WTC11 (cell line): ENCODE results near the gene PMEPA1. TPM values are rescaled to one million over a fixed set of nuclear protein-coding genes. Genes with fewer than 3 reads are reported as not detected.

Experiments
- ATAC-seq: fragments of 200-7000 bp; cut with Tn5 transposase; 2 replicates; pipeline ENCODE4 v1.10.0; 2021; ENCODE audit warnings: mild to moderate bottlenecking, moderate library complexity
- CTCF ChIA-PET: fragments of 300-600 bp; sonication (Branson Sonifier 250); formaldehyde crosslinking; loops from one replicate; lab custom pipeline; 2021; ENCODE audit warnings: antibody characterized with exemption; lab: Charles Lee
- POLR2A ChIA-PET: fragments of 350-600 bp; sonication (Branson Sonifier 250); formaldehyde crosslinking; loops from one replicate; lab custom pipeline; 2021; ENCODE audit warnings: antibody characterized with exemption; lab: Charles Lee
- DNase-seq: peaks from one replicate; pipeline ENCODE4 v3.0.0; 2021; ENCODE audit warnings: low spot score
- H3K27ac Mint-ChIP-seq: 2 replicates; pipeline ENCODE4 v1.8.0; 2021; ENCODE audit warnings: mixed read lengths
- H3K27me3 Mint-ChIP-seq: 2 replicates; pipeline ENCODE4 v1.8.0; 2021; ENCODE audit warnings: low read depth, mild to moderate bottlenecking, moderate library complexity, mixed read lengths
- H3K36me3 Mint-ChIP-seq: 2 replicates; pipeline ENCODE4 v1.8.0; 2021; ENCODE audit warnings: mixed read lengths
- H3K4me1 Mint-ChIP-seq: 2 replicates; pipeline ENCODE4 v1.8.0; 2022; ENCODE audit warnings: mixed read lengths
- H3K4me3 Mint-ChIP-seq: 2 replicates; pipeline ENCODE4 v1.8.0; 2021; ENCODE audit warnings: mild to moderate bottlenecking, moderate library complexity, mixed read lengths
- H3K9me3 Mint-ChIP-seq: 2 replicates; pipeline ENCODE4 v1.8.0; 2021; ENCODE audit warnings: mixed read lengths
- ESRRA ChIP-seq: sonication (generic); formaldehyde crosslinking; IDR thresholded peaks from 2 replicates; pipeline ENCODE4 v1.8.1; 2022; ENCODE audit warnings: mild to moderate bottlenecking, missing genetic modification reagents, borderline replicate concordance
- FOXK1 ChIP-seq: sonication (generic); formaldehyde crosslinking; IDR thresholded peaks from 2 replicates; pipeline ENCODE4 v1.8.0; 2022; ENCODE audit warnings: mild to moderate bottlenecking, moderate library complexity, missing genetic modification reagents
- GABPB1 ChIP-seq: sonication (generic); formaldehyde crosslinking; IDR thresholded peaks from 2 replicates; pipeline ENCODE4 v1.8.1; 2023; ENCODE audit warnings: mild to moderate bottlenecking, missing genetic modification reagents
- JAZF1 ChIP-seq: fragments of 250-450 bp; sonication (Bioruptor Pico); IDR thresholded peaks from 2 replicates; pipeline ENCODE4 v1.9.0; 2021; ENCODE audit warnings: moderate library complexity, mild to moderate bottlenecking, inconsistent platforms
- MYBL2 ChIP-seq: sonication (generic); formaldehyde crosslinking; IDR thresholded peaks from 2 replicates; pipeline ENCODE4 v1.8.1; 2023; ENCODE audit warnings: mild to moderate bottlenecking, moderate library complexity, missing genetic modification reagents
- NR2C2 ChIP-seq: sonication (generic); formaldehyde crosslinking; IDR thresholded peaks from 2 replicates; pipeline ENCODE4 v1.8.0; 2022; ENCODE audit warnings: mild to moderate bottlenecking, missing genetic modification reagents
- TEAD1 ChIP-seq: sonication (generic); formaldehyde crosslinking; IDR thresholded peaks from 2 replicates; pipeline ENCODE4 v1.8.0; 2022; ENCODE audit warnings: mild to moderate bottlenecking, missing genetic modification reagents
- ZBTB21 ChIP-seq: sonication (generic); formaldehyde crosslinking; IDR thresholded peaks from 2 replicates; pipeline ENCODE4 v1.8.1; 2023; ENCODE audit warnings: mild to moderate bottlenecking, missing genetic modification reagents, borderline replicate concordance
- total RNA-seq: library from RNA; stranded (reverse); gene quantifications from 3 replicates; pipeline ENCODE4 v1.2.3, GENCODE V29; 2021
- TF ChIP-seq, protein P1 (sequence below): sonication (generic); formaldehyde crosslinking; IDR thresholded peaks from 2 replicates; pipeline ENCODE4 v1.8.0; 2022; ENCODE audit warnings: missing genetic modification reagents
- TF ChIP-seq, protein P2 (sequence below): sonication (generic); formaldehyde crosslinking; IDR thresholded peaks from 2 replicates; pipeline ENCODE4 v1.8.1; 2022; ENCODE audit warnings: missing genetic modification reagents, borderline replicate concordance
- TF ChIP-seq, protein P3 (sequence below): sonication (generic); formaldehyde crosslinking; IDR thresholded peaks from 2 replicates; pipeline ENCODE4 v1.8.0; 2022; ENCODE audit warnings: mild to moderate bottlenecking, missing genetic modification reagents
- TF ChIP-seq, protein P4 (sequence below): fragments of 250-450 bp; sonication (Bioruptor Pico); conservative IDR thresholded peaks from 2 replicates; pipeline ENCODE4 v1.9.0; 2021; ENCODE audit warnings: mild to moderate bottlenecking
- TF ChIP-seq, protein P5 (sequence below): sonication (generic); formaldehyde crosslinking; IDR thresholded peaks from 2 replicates; pipeline ENCODE4 v1.8.1; 2022; ENCODE audit warnings: low read depth, mild to moderate bottlenecking, moderate library complexity, missing genetic modification reagents, borderline replicate concordance
- TF ChIP-seq, protein P6 (sequence below): sonication (generic); formaldehyde crosslinking; IDR thresholded peaks from 2 replicates; pipeline ENCODE4 v1.8.1; 2023; ENCODE audit warnings: mild to moderate bottlenecking, missing genetic modification reagents, moderate library complexity
- TF ChIP-seq, protein P7 (sequence below): sonication (generic); formaldehyde crosslinking; IDR thresholded peaks from 2 replicates; pipeline ENCODE4 v1.8.0; 2023; ENCODE audit warnings: missing genetic modification reagents, mild to moderate bottlenecking, borderline replicate concordance
- TF ChIP-seq, protein P8 (sequence below): fragments of 200-600 bp; IDR thresholded peaks from 2 replicates; pipeline ENCODE4 v1.8.0; 2022; ENCODE audit warnings: antibody characterized with exemption

Gene PMEPA1
- total RNA-seq, 1 experiment from 2014 or later: 40.6 TPM

DNA sequence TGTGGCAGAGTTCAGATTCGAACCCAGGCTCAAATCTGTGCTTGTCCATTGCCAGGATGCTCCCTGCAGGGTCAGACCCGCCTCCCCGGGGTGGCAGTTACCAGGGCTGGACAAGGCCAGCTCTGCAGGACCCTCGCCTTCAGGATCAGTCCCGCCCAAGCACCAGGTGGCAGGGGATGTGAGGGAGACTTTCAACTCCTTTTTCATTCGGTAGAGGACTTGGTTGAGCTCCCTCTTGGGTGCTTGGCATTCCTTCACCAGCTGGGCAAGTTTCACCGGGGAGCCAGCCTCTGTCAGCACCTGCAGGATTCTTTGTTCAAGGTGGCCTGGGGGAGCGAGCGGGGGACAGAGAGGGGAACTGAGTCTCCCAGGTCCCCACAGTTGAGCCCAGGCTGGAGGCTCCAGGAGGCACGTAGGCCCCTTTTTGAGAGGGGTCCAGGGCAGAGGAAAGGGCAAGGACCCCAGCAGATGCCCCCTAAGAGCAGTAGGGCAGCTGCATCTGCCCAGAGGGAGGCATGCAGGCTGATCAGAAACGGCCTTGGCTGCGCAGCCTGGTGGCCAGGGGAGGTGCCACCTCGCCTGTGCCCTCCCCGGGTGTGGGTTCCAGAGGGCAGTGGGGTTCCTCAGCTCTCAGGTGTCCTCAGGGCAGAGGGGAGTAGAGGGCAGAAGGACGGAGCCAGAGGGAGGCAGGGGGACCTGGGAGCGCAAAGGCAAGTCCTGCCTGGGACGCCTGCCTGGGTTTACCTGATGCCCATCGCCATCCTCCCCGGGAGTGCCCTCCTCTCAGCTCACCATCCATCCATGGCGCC is 93.5 kb downstream of the PMEPA1 start:
- H3K9me3 Mint-ChIP-seq: no peaks in the 10 kb centered on the region
- H3K4me1 Mint-ChIP-seq: no peaks in the 10 kb centered on the region
- no peak for DNase-seq
- H3K27ac Mint-ChIP-seq: no peak overlapping the region
- CTCF ChIA-PET: interaction anchor here (1.1 to 1.2 kb wide), 2 partner anchors 118 to 470 kb away, joined by 3 to 5 read pairs; no protein-coding TSS in a partner anchor
- H3K36me3 Mint-ChIP-seq: no peaks in the 10 kb centered on the region
- TF ChIP-seq, protein P1, sequence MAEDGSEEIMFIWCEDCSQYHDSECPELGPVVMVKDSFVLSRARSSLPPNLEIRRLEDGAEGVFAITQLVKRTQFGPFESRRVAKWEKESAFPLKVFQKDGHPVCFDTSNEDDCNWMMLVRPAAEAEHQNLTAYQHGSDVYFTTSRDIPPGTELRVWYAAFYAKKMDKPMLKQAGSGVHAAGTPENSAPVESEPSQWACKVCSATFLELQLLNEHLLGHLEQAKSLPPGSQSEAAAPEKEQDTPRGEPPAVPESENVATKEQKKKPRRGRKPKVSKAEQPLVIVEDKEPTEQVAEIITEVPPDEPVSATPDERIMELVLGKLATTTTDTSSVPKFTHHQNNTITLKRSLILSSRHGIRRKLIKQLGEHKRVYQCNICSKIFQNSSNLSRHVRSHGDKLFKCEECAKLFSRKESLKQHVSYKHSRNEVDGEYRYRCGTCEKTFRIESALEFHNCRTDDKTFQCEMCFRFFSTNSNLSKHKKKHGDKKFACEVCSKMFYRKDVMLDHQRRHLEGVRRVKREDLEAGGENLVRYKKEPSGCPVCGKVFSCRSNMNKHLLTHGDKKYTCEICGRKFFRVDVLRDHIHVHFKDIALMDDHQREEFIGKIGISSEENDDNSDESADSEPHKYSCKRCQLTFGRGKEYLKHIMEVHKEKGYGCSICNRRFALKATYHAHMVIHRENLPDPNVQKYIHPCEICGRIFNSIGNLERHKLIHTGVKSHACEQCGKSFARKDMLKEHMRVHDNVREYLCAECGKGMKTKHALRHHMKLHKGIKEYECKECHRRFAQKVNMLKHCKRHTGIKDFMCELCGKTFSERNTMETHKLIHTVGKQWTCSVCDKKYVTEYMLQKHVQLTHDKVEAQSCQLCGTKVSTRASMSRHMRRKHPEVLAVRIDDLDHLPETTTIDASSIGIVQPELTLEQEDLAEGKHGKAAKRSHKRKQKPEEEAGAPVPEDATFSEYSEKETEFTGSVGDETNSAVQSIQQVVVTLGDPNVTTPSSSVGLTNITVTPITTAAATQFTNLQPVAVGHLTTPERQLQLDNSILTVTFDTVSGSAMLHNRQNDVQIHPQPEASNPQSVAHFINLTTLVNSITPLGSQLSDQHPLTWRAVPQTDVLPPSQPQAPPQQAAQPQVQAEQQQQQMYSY (CRISPR knock-in tag): no peak
- TF ChIP-seq, protein P2, sequence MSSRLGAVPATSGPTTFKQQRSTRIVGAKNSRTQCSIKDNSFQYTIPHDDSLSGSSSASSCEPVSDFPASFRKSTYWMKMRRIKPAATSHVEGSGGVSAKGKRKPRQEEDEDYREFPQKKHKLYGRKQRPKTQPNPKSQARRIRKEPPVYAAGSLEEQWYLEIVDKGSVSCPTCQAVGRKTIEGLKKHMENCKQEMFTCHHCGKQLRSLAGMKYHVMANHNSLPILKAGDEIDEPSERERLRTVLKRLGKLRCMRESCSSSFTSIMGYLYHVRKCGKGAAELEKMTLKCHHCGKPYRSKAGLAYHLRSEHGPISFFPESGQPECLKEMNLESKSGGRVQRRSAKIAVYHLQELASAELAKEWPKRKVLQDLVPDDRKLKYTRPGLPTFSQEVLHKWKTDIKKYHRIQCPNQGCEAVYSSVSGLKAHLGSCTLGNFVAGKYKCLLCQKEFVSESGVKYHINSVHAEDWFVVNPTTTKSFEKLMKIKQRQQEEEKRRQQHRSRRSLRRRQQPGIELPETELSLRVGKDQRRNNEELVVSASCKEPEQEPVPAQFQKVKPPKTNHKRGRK (CRISPR knock-in tag): no peak
- TF ChIP-seq ZBTB21: no peak
- TF ChIP-seq NR2C2 (CRISPR knock-in tag): no peak
- TF ChIP-seq, protein P3, sequence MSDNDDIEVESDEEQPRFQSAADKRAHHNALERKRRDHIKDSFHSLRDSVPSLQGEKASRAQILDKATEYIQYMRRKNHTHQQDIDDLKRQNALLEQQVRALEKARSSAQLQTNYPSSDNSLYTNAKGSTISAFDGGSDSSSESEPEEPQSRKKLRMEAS (CRISPR knock-in tag): no peak
- TF ChIP-seq MYBL2 (CRISPR knock-in tag): no peak
- TF ChIP-seq FOXK1 (CRISPR knock-in tag): no peak
- no peak for TF ChIP-seq TEAD1 (CRISPR knock-in tag)
- TF ChIP-seq, protein P4, sequence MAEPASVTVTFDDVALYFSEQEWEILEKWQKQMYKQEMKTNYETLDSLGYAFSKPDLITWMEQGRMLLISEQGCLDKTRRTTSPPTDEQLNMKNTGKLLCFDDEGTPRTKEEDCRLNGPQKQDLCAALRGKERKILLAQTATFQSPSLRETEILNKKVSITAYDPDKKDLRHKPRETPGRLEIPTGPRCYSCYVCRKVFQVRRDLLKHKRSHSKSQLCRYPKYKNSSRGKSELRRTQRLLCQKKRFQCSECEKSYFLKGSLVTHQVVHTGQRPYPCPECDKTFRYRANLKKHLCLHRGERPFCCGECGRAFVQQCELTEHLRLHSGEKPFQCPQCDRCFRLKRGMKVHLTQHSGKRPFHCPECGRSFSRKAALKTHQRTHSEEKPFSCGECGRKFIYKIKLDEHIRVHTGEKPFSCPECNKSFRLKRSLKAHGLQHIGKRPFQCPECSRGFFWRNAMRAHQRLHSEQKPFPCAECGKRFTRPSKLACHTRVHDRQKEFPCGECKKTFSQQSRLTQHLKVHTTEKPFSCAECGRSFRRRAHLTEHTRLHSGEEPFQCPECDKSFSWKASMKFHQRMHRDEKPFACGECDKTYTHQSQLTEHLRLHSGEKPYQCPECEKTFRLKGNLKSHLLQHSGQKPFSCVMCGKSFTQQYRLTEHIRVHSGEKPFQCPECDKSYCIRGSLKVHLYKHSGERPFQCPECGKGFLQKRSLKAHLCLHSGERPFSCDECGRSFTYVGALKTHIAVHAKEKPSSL (CRISPR knock-in tag): no peak
- TF ChIP-seq, protein P5, sequence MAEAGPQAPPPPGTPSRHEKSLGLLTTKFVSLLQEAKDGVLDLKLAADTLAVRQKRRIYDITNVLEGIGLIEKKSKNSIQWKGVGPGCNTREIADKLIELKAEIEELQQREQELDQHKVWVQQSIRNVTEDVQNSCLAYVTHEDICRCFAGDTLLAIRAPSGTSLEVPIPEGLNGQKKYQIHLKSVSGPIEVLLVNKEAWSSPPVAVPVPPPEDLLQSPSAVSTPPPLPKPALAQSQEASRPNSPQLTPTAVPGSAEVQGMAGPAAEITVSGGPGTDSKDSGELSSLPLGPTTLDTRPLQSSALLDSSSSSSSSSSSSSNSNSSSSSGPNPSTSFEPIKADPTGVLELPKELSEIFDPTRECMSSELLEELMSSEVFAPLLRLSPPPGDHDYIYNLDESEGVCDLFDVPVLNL (CRISPR knock-in tag): no peak
- TF ChIP-seq, protein P6, sequence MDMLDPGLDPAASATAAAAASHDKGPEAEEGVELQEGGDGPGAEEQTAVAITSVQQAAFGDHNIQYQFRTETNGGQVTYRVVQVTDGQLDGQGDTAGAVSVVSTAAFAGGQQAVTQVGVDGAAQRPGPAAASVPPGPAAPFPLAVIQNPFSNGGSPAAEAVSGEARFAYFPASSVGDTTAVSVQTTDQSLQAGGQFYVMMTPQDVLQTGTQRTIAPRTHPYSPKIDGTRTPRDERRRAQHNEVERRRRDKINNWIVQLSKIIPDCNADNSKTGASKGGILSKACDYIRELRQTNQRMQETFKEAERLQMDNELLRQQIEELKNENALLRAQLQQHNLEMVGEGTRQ (CRISPR knock-in tag): no peak
- TF ChIP-seq JAZF1 (CRISPR knock-in tag): no peak
- ATAC-seq: no peak
- H3K27me3 Mint-ChIP-seq: no peaks in the 10 kb centered on the region; the same call in 1 of the 2 replicates
- H3K4me3 Mint-ChIP-seq: no peak overlapping the region
- POLR2A ChIA-PET: no interaction called here

DNA sequence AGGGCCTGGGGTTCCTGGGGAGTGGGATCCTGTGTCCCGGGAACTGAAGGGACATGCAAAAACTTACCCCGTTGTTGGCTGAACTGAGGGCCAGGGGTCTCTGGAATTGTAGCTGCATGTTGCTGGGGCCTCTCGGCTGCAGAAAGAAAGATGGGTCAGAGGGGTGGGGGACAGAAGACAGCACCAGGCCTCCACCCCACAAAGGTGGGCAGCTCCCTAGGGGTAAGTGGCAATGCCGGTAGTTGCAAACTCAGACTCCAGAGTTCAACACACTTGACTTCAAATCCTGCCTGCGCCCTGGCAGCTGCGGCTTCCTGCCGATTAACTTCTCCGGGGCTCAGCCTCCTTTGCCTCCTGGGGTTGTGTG is 94.4 kb downstream of the PMEPA1 start:
- ChIA-PET POLR2A (no interaction called here), CTCF (interaction anchor here (1.1 to 1.2 kb wide), 2 partner anchors 117 to 472 kb away, joined by 3 read pairs; no protein-coding TSS in a partner anchor)
- no peak overlapping the region for H3K27ac Mint-ChIP-seq
- ATAC-seq (no peak), DNase-seq (no peak)
- H3K4me1 Mint-ChIP-seq: no peaks in the 10 kb centered on the region
- H3K9me3 Mint-ChIP-seq: no peaks in the 10 kb centered on the region
- H3K36me3 Mint-ChIP-seq: no peaks in the 10 kb centered on the region
- no peaks in the 10 kb centered on the region; the same call in 1 of the 2 replicates for H3K27me3 Mint-ChIP-seq
- H3K4me3 Mint-ChIP-seq: no peak overlapping the region
- TF ChIP-seq ESRRA (CRISPR knock-in tag): no peak
- TF ChIP-seq, protein P7, sequence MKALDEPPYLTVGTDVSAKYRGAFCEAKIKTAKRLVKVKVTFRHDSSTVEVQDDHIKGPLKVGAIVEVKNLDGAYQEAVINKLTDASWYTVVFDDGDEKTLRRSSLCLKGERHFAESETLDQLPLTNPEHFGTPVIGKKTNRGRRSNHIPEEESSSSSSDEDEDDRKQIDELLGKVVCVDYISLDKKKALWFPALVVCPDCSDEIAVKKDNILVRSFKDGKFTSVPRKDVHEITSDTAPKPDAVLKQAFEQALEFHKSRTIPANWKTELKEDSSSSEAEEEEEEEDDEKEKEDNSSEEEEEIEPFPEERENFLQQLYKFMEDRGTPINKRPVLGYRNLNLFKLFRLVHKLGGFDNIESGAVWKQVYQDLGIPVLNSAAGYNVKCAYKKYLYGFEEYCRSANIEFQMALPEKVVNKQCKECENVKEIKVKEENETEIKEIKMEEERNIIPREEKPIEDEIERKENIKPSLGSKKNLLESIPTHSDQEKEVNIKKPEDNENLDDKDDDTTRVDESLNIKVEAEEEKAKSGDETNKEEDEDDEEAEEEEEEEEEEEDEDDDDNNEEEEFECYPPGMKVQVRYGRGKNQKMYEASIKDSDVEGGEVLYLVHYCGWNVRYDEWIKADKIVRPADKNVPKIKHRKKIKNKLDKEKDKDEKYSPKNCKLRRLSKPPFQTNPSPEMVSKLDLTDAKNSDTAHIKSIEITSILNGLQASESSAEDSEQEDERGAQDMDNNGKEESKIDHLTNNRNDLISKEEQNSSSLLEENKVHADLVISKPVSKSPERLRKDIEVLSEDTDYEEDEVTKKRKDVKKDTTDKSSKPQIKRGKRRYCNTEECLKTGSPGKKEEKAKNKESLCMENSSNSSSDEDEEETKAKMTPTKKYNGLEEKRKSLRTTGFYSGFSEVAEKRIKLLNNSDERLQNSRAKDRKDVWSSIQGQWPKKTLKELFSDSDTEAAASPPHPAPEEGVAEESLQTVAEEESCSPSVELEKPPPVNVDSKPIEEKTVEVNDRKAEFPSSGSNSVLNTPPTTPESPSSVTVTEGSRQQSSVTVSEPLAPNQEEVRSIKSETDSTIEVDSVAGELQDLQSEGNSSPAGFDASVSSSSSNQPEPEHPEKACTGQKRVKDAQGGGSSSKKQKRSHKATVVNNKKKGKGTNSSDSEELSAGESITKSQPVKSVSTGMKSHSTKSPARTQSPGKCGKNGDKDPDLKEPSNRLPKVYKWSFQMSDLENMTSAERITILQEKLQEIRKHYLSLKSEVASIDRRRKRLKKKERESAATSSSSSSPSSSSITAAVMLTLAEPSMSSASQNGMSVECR: no peak
- TF ChIP-seq, protein P8, sequence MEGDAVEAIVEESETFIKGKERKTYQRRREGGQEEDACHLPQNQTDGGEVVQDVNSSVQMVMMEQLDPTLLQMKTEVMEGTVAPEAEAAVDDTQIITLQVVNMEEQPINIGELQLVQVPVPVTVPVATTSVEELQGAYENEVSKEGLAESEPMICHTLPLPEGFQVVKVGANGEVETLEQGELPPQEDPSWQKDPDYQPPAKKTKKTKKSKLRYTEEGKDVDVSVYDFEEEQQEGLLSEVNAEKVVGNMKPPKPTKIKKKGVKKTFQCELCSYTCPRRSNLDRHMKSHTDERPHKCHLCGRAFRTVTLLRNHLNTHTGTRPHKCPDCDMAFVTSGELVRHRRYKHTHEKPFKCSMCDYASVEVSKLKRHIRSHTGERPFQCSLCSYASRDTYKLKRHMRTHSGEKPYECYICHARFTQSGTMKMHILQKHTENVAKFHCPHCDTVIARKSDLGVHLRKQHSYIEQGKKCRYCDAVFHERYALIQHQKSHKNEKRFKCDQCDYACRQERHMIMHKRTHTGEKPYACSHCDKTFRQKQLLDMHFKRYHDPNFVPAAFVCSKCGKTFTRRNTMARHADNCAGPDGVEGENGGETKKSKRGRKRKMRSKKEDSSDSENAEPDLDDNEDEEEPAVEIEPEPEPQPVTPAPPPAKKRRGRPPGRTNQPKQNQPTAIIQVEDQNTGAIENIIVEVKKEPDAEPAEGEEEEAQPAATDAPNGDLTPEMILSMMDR: no peak
- no peak for TF ChIP-seq GABPB1 (CRISPR knock-in tag)
